ENCODE measurements around the gene ALDH1A3.

ALDH1A3 gene

GRCh38 chr15:100901702-100902435, 22.2 kb downstream of the ALDH1A3 start:
- DNase-seq (ENCODE audit: low spot score), result no peak

GRCh38 chr15:100902436-100903167, 23.0 kb downstream of the ALDH1A3 start:
- DNase-seq (ENCODE audit: low spot score), result no peak

GRCh38 chr15:100903168-100903554, 23.5 kb downstream of the ALDH1A3 start:
- DNase-seq (ENCODE audit: low spot score), result no peak

DNA sequence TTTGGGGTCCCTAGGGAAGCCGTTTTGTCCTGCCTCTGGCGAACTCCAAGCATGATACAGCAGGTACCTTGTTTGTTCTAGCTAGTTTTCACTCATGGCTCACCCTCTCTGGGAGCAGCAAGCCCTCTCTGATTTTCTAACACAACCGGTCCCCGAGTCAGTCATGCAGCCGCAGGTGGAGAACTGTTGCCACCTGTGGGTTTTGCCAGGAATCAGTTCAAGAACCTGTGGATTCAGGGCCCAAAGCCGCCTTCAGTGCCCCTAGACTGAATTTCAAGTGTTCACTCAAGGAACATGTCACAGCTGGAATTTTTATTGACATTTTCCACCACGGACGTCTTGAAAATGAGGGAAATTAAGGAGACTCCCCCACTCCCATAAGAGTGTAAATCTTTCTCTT, 26.2 kb downstream of the ALDH1A3 start:
- DNase-seq (ENCODE audit: low spot score), result no peak

GRCh38 chr15:100908466-100908865, 28.8 kb downstream of the ALDH1A3 start:
- no peak for DNase-seq (ENCODE audit: low spot score)

DNA sequence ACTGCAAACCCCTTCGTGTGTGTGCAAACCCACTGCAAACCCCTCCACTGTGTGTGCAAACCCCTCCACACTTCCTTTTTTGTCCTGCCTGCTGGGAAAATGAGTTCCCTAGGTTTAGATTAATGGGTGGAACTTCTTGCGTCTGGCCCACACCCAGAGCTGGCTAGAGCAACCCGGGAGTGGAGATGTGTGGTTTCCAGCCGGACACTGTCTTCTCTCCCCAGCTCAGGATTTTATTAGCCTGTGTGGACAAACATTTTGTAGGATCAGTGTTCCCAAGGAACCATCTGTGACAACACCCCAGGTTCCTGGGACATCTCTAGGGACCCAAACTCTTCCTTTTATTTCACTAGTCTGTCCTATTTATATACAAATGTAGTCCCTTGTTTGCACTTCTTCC, 29.9 kb downstream of the ALDH1A3 start:
- no peak for DNase-seq (ENCODE audit: low spot score)

- peak; percentile 24 for DNase-seq (ENCODE audit: low spot score)
Measured at GRCh38 chr15:100909989-100910955, 30.6 kb downstream of the ALDH1A3 start.

DNA sequence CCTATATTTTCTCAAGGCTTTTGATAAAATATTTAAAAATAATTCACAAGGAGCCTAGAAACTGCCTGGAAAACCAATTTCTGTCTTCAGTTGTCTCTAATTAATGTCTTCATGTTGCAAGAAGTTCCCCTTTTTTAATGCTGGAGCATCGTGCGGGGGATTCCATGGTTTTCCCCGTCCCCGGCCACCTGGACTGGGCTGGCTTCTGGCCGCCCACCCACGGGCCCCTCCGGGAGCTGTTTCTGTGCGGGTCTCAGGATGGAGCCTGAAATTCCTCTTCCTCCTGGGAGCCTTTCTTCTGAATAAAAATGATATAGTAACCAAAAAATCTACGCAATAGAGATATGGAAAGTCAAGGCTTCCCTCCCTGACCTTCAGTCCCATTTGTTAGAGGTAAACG, 31.5 kb downstream of the ALDH1A3 start:
- no peak for DNase-seq (ENCODE audit: low spot score)

DNA sequence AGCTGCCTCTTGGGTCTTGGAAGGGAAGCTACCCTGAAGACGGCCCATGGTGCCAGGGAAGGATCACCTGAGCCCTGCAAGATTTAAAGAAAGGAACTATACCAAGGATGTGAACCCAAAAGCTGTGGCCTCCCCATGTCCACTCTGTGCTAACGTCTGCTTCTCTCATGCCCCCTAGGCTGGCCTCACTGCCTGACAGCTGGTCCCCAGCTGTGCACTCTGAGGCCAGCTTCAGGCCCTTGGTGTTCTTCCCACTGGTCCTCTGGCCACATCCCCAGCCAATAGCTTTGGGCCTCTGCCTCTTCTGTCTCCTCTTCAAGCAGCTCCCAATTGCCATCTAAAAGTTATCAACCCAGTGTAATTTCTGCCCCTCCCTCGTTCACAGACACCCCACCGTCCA, 34.3 kb downstream of the ALDH1A3 start:
- no peak for DNase-seq (ENCODE audit: low spot score)

GRCh38 chr15:100914876-100915275, 35.2 kb downstream of the ALDH1A3 start:
- no peak for DNase-seq (ENCODE audit: low spot score)

GRCh38 chr15:100918034-100918689, 38.5 kb downstream of the ALDH1A3 start:
- DNase-seq (ENCODE audit: low spot score), result peak; percentile 89

- peak; percentile 75 for DNase-seq (ENCODE audit: low spot score)
Measured at GRCh38 chr15:100918690-100919480, 39.3 kb downstream of the ALDH1A3 start, which contains the start of gene LRRK1. Gene LRRK1 (plus strand): TSS chr15:100919357. CDS start chr15:100924633, 5,276 bp downstream.

- peak; percentile 40 for DNase-seq (ENCODE audit: low spot score)
Measured at GRCh38 chr15:100919481-100920405, 40.1 kb downstream of the ALDH1A3 start.

DNA sequence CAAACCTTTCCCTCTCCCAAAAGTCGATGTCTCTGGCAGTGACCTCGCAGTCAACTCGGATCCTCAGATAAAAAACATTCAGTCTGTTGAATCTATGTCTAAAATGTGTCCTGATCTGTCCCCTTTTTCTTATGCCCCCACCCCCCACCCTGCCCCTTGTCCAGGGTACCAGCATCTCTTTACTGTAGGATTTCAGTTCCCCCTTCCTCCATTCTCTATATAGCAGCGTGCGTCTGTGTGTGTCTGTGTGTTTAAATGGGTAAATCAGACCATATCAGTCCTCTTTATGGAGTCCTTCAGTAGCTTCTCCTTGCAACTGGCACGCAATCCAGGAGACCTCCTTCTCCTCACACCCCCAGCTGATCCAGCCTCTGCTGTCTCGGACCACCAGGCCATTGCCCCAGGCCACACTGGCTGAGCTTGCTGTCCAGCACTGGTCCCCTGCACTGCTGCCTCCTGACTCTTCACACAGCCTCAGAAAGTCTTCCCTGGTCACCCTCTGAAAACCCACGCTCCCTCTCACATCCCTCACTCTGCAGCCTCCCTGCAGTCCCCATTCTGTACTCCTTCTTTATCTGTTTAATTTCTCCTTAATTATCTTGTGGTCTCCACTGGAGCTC, 41.0 kb downstream of the ALDH1A3 start:
- peak; percentile 59 for DNase-seq (ENCODE audit: low spot score)

GRCh38 chr15:100922192-100923040, 42.8 kb downstream of the ALDH1A3 start:
- DNase-seq (ENCODE audit: low spot score), result peak; percentile 77

DNA sequence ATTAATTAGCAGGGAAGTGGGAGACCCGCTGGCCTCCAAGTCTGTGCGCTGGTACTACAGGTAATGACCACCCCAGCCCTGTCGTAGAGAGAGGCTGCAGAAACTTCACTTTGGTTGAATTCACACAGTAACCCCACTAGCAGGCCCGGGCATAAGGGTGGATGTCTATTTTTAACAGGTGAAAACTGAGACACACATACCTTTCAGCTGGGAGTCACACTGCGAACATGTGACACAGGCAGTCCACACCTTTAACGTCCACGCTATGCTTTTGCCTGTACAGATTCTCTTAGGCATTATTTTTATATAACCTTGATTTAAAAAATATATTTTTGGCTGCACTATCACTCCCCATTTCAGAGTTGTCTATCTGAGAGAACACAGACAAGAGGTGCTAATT, 43.4 kb downstream of the ALDH1A3 start:
- DNase-seq (ENCODE audit: low spot score), result no peak

DNA sequence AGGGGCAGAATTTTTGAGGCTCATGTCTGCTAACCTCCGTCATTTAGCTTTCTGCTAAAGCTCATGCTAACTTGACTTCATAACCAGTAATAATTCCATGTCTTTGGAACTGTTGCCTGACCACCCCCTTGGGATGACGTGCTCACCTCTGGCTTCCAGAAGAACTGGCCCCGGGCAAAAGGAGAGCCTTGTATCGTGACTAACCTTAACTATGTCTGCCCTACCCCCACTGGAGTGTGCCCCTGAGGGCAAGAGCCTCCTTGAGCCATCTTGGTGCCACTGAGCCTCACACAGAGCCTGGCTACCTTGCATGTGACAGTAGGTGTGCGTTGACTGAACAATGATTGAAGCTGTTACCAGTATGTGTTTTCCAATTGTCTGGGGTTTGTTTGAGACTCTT, 44.3 kb downstream of the ALDH1A3 start:
- no peak for DNase-seq (ENCODE audit: low spot score)

DNA sequence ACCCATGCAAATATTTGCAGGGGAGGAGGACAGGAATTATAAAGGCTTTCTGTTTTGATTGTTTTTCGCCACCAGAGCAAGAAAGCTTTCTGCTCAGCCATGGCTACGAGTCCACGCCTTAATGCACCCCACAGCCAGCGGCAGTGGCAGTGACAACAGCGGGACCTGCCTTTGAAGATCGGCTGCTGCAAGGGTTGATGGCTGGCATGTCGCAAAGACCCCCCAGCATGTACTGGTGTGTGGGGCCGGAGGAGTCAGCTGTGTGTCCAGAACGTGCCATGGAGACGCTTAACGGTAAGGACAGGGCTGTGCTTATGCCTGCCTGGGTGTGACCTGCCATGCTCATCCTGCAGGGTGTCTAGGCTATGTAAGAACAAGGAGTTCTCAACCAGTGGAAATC, 44.8 kb downstream of the ALDH1A3 start:
- DNase-seq (ENCODE audit: low spot score), result no peak
